ENCODE results near the gene GPR161.

GPR161 gene

GRCh38 chr1:168091063-168091462, 45.7 kb downstream of the GPR161 start:
- no peak for DNase-seq (ENCODE audit: extremely low read depth, low read depth)
- TF ChIP-seq CTCF (IDR thresholded peaks at IDR 0.05; ENCODE audit: low read depth, low read length) = no peak

- TF ChIP-seq CTCF (IDR thresholded peaks at IDR 0.05; ENCODE audit: low read depth, low read length) = no peak
- DNase-seq (ENCODE audit: extremely low read depth, low read depth) = no peak
Observed at GRCh38 chr1:168090395-168090794, 46.3 kb downstream of the GPR161 start.

GRCh38 chr1:168089979-168090337, 46.8 kb downstream of the GPR161 start:
- DNase-seq (ENCODE audit: extremely low read depth, low read depth) = no peak
- no peak for TF ChIP-seq CTCF (IDR thresholded peaks at IDR 0.05; ENCODE audit: low read depth, low read length)

- no peak for DNase-seq (ENCODE audit: extremely low read depth, low read depth)
- no peak for TF ChIP-seq CTCF (IDR thresholded peaks at IDR 0.05; ENCODE audit: low read depth, low read length)
Observed at GRCh38 chr1:168089326-168089978, 47.3 kb downstream of the GPR161 start.

- no peak for TF ChIP-seq CTCF (IDR thresholded peaks at IDR 0.05; ENCODE audit: low read depth, low read length)
- DNase-seq (ENCODE audit: extremely low read depth, low read depth) = no peak
Observed at GRCh38 chr1:168088511-168089325, 48.0 kb downstream of the GPR161 start.

- DNase-seq (ENCODE audit: extremely low read depth, low read depth) = no peak
- TF ChIP-seq CTCF (IDR thresholded peaks at IDR 0.05; ENCODE audit: low read depth, low read length) = no peak
Observed at GRCh38 chr1:168087696-168088095, 49.0 kb downstream of the GPR161 start.

GRCh38 chr1:168086438-168086837, 50.3 kb downstream of the GPR161 start:
- no peak for DNase-seq (ENCODE audit: extremely low read depth, low read depth)
- TF ChIP-seq CTCF (IDR thresholded peaks at IDR 0.05; ENCODE audit: low read depth, low read length) = no peak
